WI38 (cell line): ENCODE data around the gene IL11.

Source experiments
- H3K4me3 ChIP-seq: 2 replicates; pipeline ENCODE4 v1.5.1; 2011; ENCODE audit warnings: low read depth, mild to moderate bottlenecking, control low read depth, low read length
- CTCF ChIP-seq: IDR thresholded peaks from 2 replicates; pipeline ENCODE4 v1.5.1; 2012; ENCODE audit warnings: low read depth, mild to moderate bottlenecking, control low read depth, low read length

IL11 gene

GRCh38 chr19:55383279-55384130 lies 13.2 kb upstream of the IL11 start:
- TF ChIP-seq CTCF: no peak
- peak overlapping the region; percentile 29 for H3K4me3 ChIP-seq

GRCh38 chr19:55382522-55383054 lies 12.3 kb upstream of the IL11 start:
- TF ChIP-seq CTCF: no peak
- no peak overlapping the region for H3K4me3 ChIP-seq

GRCh38 chr19:55382013-55382412 lies 11.8 kb upstream of the IL11 start:
- no peak overlapping the region for H3K4me3 ChIP-seq
- TF ChIP-seq CTCF: no peak

- no peak for TF ChIP-seq CTCF
- H3K4me3 ChIP-seq: no peak overlapping the region
These were observed 8.9 kb upstream of the IL11 start for GRCh38 chr19:55379174-55379573.

- TF ChIP-seq CTCF: no peak
- H3K4me3 ChIP-seq: no peak overlapping the region
These were observed 7.3 kb upstream of the IL11 start for GRCh38 chr19:55377356-55378131.

GRCh38 chr19:55376241-55376933 lies 6.1 kb upstream of the IL11 start, which contains the start of gene TMEM190:
Gene TMEM190 (plus strand): TSS chr19:55376826. CDS start chr19:55376854, 28 bp downstream.
- no peak for TF ChIP-seq CTCF
- H3K4me3 ChIP-seq: no peak within 1 kb of the TSS
